ENCODE results near the gene ABCF3.

ABCF3 gene

DNA sequence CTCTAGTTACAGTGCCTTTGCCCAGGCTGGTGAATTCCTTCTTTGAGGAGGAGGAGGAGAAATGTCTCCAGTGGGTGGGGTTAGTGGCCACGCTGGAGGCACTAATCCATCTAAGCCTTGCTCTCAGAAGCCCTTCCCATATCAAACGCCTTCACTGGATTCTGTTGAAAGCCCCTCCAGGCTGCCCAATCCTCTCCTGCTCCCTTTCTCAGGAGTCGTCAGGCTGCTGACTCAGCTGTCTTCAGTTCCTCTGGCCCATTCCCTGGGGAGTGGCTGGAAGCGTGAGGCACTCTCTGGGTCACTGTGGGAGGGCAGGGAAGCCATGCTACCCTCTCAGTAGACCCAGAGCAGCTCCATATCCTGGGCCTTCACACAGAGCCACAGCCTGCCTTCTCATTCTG, 8.7 kb upstream of the ABCF3 start (continued):
- TF ChIP-seq, protein P1, sequence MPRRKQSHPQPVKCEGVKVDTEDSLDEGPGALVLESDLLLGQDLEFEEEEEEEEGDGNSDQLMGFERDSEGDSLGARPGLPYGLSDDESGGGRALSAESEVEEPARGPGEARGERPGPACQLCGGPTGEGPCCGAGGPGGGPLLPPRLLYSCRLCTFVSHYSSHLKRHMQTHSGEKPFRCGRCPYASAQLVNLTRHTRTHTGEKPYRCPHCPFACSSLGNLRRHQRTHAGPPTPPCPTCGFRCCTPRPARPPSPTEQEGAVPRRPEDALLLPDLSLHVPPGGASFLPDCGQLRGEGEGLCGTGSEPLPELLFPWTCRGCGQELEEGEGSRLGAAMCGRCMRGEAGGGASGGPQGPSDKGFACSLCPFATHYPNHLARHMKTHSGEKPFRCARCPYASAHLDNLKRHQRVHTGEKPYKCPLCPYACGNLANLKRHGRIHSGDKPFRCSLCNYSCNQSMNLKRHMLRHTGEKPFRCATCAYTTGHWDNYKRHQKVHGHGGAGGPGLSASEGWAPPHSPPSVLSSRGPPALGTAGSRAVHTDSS (tag by site-specific recombination; IDR thresholded peaks at IDR 0.05): no peak
- TF ChIP-seq FEZF1 (tag by site-specific recombination; IDR thresholded peaks at IDR 0.05) (no peak), REPIN1 (tag by site-specific recombination; IDR thresholded peaks at IDR 0.05; ENCODE audit: low read depth) (no peak), ZNF132 (tag by site-specific recombination; IDR thresholded peaks at IDR 0.05; ENCODE audit: borderline replicate concordance) (no peak), BCL11B (tag by site-specific recombination; IDR thresholded peaks at IDR 0.05; ENCODE audit: low read depth) (no peak), ZNF169 (tag by site-specific recombination; IDR thresholded peaks at IDR 0.05) (no peak), SALL2 (tag by site-specific recombination; IDR thresholded peaks at IDR 0.05; ENCODE audit: borderline replicate concordance) (no peak), ZNF114 (tag by site-specific recombination; IDR thresholded peaks at IDR 0.05) (no peak), ZNF571 (tag by site-specific recombination; IDR thresholded peaks at IDR 0.05) (no peak)
- TF ChIP-seq, protein P2, sequence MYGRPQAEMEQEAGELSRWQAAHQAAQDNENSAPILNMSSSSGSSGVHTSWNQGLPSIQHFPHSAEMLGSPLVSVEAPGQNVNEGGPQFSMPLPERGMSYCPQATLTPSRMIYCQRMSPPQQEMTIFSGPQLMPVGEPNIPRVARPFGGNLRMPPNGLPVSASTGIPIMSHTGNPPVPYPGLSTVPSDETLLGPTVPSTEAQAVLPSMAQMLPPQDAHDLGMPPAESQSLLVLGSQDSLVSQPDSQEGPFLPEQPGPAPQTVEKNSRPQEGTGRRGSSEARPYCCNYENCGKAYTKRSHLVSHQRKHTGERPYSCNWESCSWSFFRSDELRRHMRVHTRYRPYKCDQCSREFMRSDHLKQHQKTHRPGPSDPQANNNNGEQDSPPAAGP (tag by site-specific recombination; IDR thresholded peaks at IDR 0.05): no peak

DNA sequence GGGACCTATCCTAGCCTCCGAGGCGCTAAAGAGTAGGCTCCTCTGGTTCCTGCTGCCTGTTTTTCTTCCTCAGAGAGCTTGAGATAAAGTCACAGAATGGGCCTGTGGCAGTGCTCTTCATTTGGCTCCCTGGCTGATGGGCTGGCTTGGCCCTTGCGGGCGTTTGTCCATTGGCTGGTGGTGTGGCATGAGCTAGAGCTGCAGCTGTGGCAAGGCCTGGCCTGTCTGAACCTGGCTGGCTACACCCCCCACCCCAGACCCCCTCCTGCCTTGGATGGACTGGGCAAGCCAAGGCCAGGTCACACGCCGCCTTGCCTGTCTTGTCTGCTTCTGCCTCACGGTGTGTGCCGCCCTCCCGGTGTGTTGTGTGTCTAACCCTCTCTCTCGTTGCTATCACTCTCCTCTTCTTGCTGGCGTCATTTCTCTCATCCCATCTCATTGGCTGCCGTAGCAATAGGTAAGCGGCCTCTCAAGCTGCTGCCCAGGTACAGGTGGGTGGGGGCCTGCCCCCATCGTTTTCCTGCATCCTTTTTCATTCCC, 8.2 kb upstream of the ABCF3 start:
- POLR2A ChIA-PET: interaction anchor here (2.4 kb wide), 1 partner anchor 8 kb away, joined by 34 read pairs; the partner anchor contains the start of gene ABCF3
- no peaks in the 10 kb centered on the region for H3K9me3 ChIP-seq (ENCODE audit: control insufficient read depth, insufficient read depth, low read depth, low read length)
- TF ChIP-seq ZNF302 (tag by site-specific recombination; IDR thresholded peaks at IDR 0.05; ENCODE audit: low read depth) (no peak), PRDM1 (tag by site-specific recombination; IDR thresholded peaks at IDR 0.05) (no peak), ZNF792 (tag by site-specific recombination; IDR thresholded peaks at IDR 0.05) (no peak), KLF7 (tag by site-specific recombination; IDR thresholded peaks at IDR 0.05; ENCODE audit: borderline replicate concordance) (no peak), ZNF707 (tag by site-specific recombination; IDR thresholded peaks at IDR 0.05) (no peak), ZNF248 (tag by site-specific recombination; IDR thresholded peaks at IDR 0.05) (no peak)
- TF ChIP-seq, protein P3, sequence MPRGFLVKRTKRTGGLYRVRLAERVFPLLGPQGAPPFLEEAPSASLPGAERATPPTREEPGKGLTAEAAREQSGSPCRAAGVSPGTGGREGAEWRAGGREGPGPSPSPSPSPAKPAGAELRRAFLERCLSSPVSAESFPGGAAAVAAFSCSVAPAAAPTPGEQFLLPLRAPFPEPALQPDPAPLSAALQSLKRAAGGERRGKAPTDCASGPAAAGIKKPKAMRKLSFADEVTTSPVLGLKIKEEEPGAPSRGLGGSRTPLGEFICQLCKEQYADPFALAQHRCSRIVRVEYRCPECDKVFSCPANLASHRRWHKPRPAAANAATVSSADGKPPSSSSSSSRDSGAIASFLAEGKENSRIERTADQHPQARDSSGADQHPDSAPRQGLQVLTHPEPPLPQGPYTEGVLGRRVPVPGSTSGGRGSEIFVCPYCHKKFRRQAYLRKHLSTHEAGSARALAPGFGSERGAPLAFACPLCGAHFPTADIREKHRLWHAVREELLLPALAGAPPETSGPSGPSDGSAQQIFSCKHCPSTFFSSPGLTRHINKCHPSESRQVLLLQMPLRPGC (tag by site-specific recombination; IDR thresholded peaks at IDR 0.05): no peak
- TF ChIP-seq, protein P4, sequence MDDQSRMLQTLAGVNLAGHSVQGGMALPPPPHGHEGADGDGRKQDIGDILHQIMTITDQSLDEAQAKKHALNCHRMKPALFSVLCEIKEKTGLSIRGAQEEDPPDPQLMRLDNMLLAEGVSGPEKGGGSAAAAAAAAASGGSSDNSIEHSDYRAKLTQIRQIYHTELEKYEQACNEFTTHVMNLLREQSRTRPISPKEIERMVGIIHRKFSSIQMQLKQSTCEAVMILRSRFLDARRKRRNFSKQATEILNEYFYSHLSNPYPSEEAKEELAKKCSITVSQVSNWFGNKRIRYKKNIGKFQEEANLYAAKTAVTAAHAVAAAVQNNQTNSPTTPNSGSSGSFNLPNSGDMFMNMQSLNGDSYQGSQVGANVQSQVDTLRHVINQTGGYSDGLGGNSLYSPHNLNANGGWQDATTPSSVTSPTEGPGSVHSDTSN (CRISPR knock-in tag; IDR thresholded peaks at IDR 0.05): no peak
- TF ChIP-seq, protein P5, sequence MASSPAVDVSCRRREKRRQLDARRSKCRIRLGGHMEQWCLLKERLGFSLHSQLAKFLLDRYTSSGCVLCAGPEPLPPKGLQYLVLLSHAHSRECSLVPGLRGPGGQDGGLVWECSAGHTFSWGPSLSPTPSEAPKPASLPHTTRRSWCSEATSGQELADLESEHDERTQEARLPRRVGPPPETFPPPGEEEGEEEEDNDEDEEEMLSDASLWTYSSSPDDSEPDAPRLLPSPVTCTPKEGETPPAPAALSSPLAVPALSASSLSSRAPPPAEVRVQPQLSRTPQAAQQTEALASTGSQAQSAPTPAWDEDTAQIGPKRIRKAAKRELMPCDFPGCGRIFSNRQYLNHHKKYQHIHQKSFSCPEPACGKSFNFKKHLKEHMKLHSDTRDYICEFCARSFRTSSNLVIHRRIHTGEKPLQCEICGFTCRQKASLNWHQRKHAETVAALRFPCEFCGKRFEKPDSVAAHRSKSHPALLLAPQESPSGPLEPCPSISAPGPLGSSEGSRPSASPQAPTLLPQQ (tag by site-specific recombination; IDR thresholded peaks at IDR 0.05): no peak
- TF ChIP-seq, protein P6, sequence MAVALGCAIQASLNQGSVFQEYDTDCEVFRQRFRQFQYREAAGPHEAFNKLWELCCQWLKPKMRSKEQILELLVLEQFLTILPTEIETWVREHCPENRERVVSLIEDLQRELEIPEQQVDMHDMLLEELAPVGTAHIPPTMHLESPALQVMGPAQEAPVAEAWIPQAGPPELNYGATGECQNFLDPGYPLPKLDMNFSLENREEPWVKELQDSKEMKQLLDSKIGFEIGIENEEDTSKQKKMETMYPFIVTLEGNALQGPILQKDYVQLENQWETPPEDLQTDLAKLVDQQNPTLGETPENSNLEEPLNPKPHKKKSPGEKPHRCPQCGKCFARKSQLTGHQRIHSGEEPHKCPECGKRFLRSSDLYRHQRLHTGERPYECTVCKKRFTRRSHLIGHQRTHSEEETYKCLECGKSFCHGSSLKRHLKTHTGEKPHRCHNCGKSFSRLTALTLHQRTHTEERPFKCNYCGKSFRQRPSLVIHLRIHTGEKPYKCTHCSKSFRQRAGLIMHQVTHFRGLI (tag by site-specific recombination; IDR thresholded peaks at IDR 0.05): no peak
- TF ChIP-seq, protein P7, sequence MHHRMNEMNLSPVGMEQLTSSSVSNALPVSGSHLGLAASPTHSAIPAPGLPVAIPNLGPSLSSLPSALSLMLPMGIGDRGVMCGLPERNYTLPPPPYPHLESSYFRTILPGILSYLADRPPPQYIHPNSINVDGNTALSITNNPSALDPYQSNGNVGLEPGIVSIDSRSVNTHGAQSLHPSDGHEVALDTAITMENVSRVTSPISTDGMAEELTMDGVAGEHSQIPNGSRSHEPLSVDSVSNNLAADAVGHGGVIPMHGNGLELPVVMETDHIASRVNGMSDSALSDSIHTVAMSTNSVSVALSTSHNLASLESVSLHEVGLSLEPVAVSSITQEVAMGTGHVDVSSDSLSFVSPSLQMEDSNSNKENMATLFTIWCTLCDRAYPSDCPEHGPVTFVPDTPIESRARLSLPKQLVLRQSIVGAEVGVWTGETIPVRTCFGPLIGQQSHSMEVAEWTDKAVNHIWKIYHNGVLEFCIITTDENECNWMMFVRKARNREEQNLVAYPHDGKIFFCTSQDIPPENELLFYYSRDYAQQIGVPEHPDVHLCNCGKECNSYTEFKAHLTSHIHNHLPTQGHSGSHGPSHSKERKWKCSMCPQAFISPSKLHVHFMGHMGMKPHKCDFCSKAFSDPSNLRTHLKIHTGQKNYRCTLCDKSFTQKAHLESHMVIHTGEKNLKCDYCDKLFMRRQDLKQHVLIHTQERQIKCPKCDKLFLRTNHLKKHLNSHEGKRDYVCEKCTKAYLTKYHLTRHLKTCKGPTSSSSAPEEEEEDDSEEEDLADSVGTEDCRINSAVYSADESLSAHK (tag by site-specific recombination; IDR thresholded peaks at IDR 0.05): no peak
- H3K27ac ChIP-seq (ENCODE audit: extremely low read depth, low read depth, low read length): 0 out of 2 replicates have a peak overlapping the region, but pooled peaks have one; percentile 32
- H3K4me1 ChIP-seq (ENCODE audit: control insufficient read depth, insufficient read depth, low read length): peaks cover 3% of the 10 kb centered on the region; the same call in 1 of the 2 replicates
- no peak overlapping the region for H3K4me3 ChIP-seq (ENCODE audit: low read depth, low read length)
- CTCF ChIA-PET: interaction anchor here (0.5 to 1.1 kb wide), 2 partner anchors 48 to 72 kb away, joined by 3 read pairs; no protein-coding TSS in a partner anchor
- peaks cover 8 to 64% of the 10 kb centered on the region in 2 experiments; a peak in 2 of 3 replicates for H3K36me3 ChIP-seq (ENCODE audit: control insufficient read depth in 2 of 2, insufficient read depth in 1 of 2, low read length in 2 of 2)
